Measurements from ENCODE around the gene CCDC17.

- TF ChIP-seq POLR2A (IDR thresholded peaks at IDR 0.05) (no peak), CTCF (IDR thresholded peaks at IDR 0.05) (no peak)
These were observed 50.5 kb downstream of the CCDC17 start for GRCh38 chr1:45573231-45573804.
